HepG2 (cell line): Measurements from ENCODE around the gene SSTR5. TPM values are rescaled to one million over a fixed set of nuclear protein-coding genes. Genes with fewer than 3 reads are reported as not detected.
A peak's percentile ranks its signal among the peaks of the same experiment; 100 is the strongest.

Experiments
- CC2D1A ChIP-seq: sonication (generic); formaldehyde crosslinking; IDR thresholded peaks from 2 replicates; pipeline ENCODE4 v1.8.1; 2023; ENCODE audit warnings: mild to moderate bottlenecking, missing genetic modification reagents
- CTCF ChIP-seq: sonication (generic); formaldehyde crosslinking; IDR thresholded peaks from 2 replicates; pipeline ENCODE4 v1.5.0; 2020; ENCODE audit warnings: mild to moderate bottlenecking, missing genetic modification reagents, moderate library complexity
- ELK4 ChIP-seq: sonication (generic); formaldehyde crosslinking; IDR thresholded peaks from 2 replicates; pipeline ENCODE4 v1.9.0; 2021; ENCODE audit warnings: missing genetic modification reagents, borderline replicate concordance
- RAD21 ChIP-seq: fragments of 450-650 bp; formaldehyde crosslinking; IDR thresholded peaks from 2 replicates; pipeline ENCODE4 v1.5.0; 2020; ENCODE audit warnings: mild to moderate bottlenecking
- ZBTB38 ChIP-seq: sonication (generic); formaldehyde crosslinking; IDR thresholded peaks from 2 replicates; pipeline ENCODE4 v1.5.1; 2020; ENCODE audit warnings: mild to moderate bottlenecking, missing genetic modification reagents
- ZGPAT ChIP-seq: IDR thresholded peaks from 2 replicates; pipeline ENCODE4 v1.6.1; 2016; ENCODE audit warnings: mild to moderate bottlenecking
- ZNF609 ChIP-seq: sonication (generic); formaldehyde crosslinking; IDR thresholded peaks from 2 replicates; pipeline ENCODE4 v1.4.0; 2020; ENCODE audit warnings: mild to moderate bottlenecking, missing genetic modification reagents, borderline replicate concordance
- ZNF746 ChIP-seq: sonication (generic); formaldehyde crosslinking; IDR thresholded peaks from 2 replicates; pipeline ENCODE4 v1.8.0; 2022; ENCODE audit warnings: mild to moderate bottlenecking, missing genetic modification reagents
- ZSCAN25 ChIP-seq: sonication (generic); formaldehyde crosslinking; IDR thresholded peaks from 2 replicates; pipeline ENCODE4 v1.8.0; 2022; ENCODE audit warnings: mild to moderate bottlenecking, missing genetic modification reagents
- polyA plus RNA-seq, 8 experiments: library from polyadenylated mRNA; depleted of rRNA in 3 of 8; stranded (reverse) in 7 of 8; unstranded in 1 of 8; fragments of >200 nt; fragmentation: Illumina TruSeq in 4 of 8; extraction: Trizol in 4 of 8; gene quantifications; 2 replicates each; pipeline versions ENCODE4 v1.2.1 to v1.2.3, GENCODE V29; 2011 to 2016; ENCODE audit warnings: low read depth in 4 of 8, missing spikeins in 1 of 8, mixed read lengths in 1 of 8; ENCODE audit not compliant: insufficient read depth in 1 of 8
- total RNA-seq, 5 experiments: library from RNA; depleted of rRNA; stranded (reverse); fragments of >200 nt; fragmentation: Illumina TruSeq; extraction: Trizol; gene quantifications; 2 replicates each; pipeline ENCODE4 v1.2.3, GENCODE V29; 2016; ENCODE audit warnings: low read depth in 1 of 5

Gene SSTR5
- total and polyA plus RNA-seq, 2 of the 13 experiments (the other 11 are each of a cell fraction or from before 2014, with no cell fraction given): 0.20 to 0.49 TPM

GRCh38 chr16:1075546-1075945 lies 3.0 kb downstream of the SSTR5 start (continued):
- no peak for TF ChIP-seq ELK4 (CRISPR knock-in tag)
- no peak for TF ChIP-seq ZGPAT (CRISPR knock-in tag)
- no peak for TF ChIP-seq CC2D1A (CRISPR knock-in tag)
- no peak for TF ChIP-seq RAD21
- peak; percentile 52 for TF ChIP-seq ZBTB38 (CRISPR knock-in tag)
- peak; percentile 80; the same call in 1 of the 2 replicates for TF ChIP-seq ZSCAN25
- TF ChIP-seq ZNF609 (CRISPR knock-in tag): no peak
- TF ChIP-seq CTCF: peak; percentile 29
- peak; percentile 30; the same call in 1 of the 2 replicates for TF ChIP-seq ZNF746
